Neural progenitor cell (in vitro differentiated cells): ENCODE data around the gene TANC2.

ENCODE experiments used
- CTCF ChIP-seq: fragments of 200-600 bp; sonication (generic); IDR thresholded peaks from 2 replicates; pipeline ENCODE4 v1.5.1; 2017; ENCODE audit warnings: antibody characterized with exemption, mild to moderate bottlenecking
- EZH2 ChIP-seq: fragments of 200-600 bp; sonication (generic); IDR thresholded peaks from 2 replicates; pipeline ENCODE4 v1.6.1; 2017; ENCODE audit warnings: antibody characterized with exemption, mild to moderate bottlenecking, moderate library complexity
- EZH2phosphoT487 ChIP-seq: fragments of 200-600 bp; sonication (generic); IDR thresholded peaks from 2 replicates; pipeline ENCODE4 v1.6.1; 2017; ENCODE audit warnings: antibody characterized with exemption

- TF ChIP-seq CTCF: no peak
- no peak for TF ChIP-seq EZH2
- TF ChIP-seq EZH2phosphoT487: no peak
Observed at GRCh38 chr17:62950067-62950466, 16.0 kb upstream of the TANC2 start.
